ENCODE measurements around the gene ZNF133. TPM values are rescaled to one million over a fixed set of nuclear protein-coding genes. Genes with fewer than 3 reads are reported as not detected.
"Not testable (repeated sequence)": the region's sequence is repeated elsewhere in the genome, so short reads cannot be mapped to it uniquely, and the experiment has no call there.

The ZNF133 gene
- total RNA-seq, 2 experiments from 2014 or later, result 5.9 to 6.5 TPM

GRCh38 chr20:18243802-18244201, 44.5 kb upstream of the ZNF133 start:
- H3K4me3 ChIP-seq (ENCODE audit: low read depth, low read length, poor library complexity, severe bottlenecking), result no peak overlapping the region
- no peak overlapping the region for H2AFZ ChIP-seq (ENCODE audit: low read length)
- intact Hi-C loops (cut with micrococcal nuclease; ENCODE audit: unreplicated experiment), result no loop called here
- no TSS peak for BruUV-seq (replicated peaks)
- no peaks in the 10 kb centered on the region for H4K20me1 ChIP-seq (ENCODE audit: insufficient read depth, low read length)
- no peak for DNase-seq (ENCODE audit: low spot score)
- CTCF ChIA-PET (ENCODE audit: unreplicated experiment), result no interaction called here
- no peaks in the 10 kb centered on the region for H3K36me3 ChIP-seq (ENCODE audit: insufficient read depth, low read length)
- H3K9me3 ChIP-seq (ENCODE audit: low read length), result no peaks in the 10 kb centered on the region
- H3K9me2 ChIP-seq (ENCODE audit: insufficient read depth, low read length), result no peaks in the 10 kb centered on the region
- no peaks in the 10 kb centered on the region for H3K4me1 ChIP-seq (ENCODE audit: insufficient read depth, low read length, poor library complexity, severe bottlenecking)
- POLR2A ChIA-PET, result no interaction called here
- H3K79me2 ChIP-seq (ENCODE audit: insufficient read depth, low read depth, low read length), result no peaks in the 10 kb centered on the region
- TF ChIP-seq CTCF (conservative IDR thresholded peaks at IDR 0.05; ENCODE audit: low read length), result no peak
- TF ChIP-seq EZH2phosphoT487 (IDR thresholded peaks at IDR 0.05; ENCODE audit: borderline replicate concordance, low read depth, low read length), result no peak
- H3K27ac ChIP-seq (ENCODE audit: low read depth, low read length, poor library complexity, severe bottlenecking), result no peak overlapping the region
- H3K4me2 ChIP-seq (ENCODE audit: low read length), result no peak overlapping the region

GRCh38 chr20:18248545-18248944, 39.8 kb upstream of the ZNF133 start:
- intact Hi-C loops (cut with micrococcal nuclease; ENCODE audit: unreplicated experiment); BruUV-seq (replicated peaks): not testable (repeated sequence)

GRCh38 chr20:18250217-18250616, 38.1 kb upstream of the ZNF133 start:
- Histone ChIP-seq H3K4me3 (ENCODE audit: low read depth, low read length, poor library complexity, severe bottlenecking) (no peak overlapping the region), H3K36me3 (ENCODE audit: insufficient read depth, low read length) (no peaks in the 10 kb centered on the region), H3K9me3 (ENCODE audit: low read length) (no peaks in the 10 kb centered on the region), H3K79me2 (ENCODE audit: insufficient read depth, low read depth, low read length) (no peaks in the 10 kb centered on the region), H3K9me2 (ENCODE audit: insufficient read depth, low read length) (no peaks in the 10 kb centered on the region), H4K20me1 (ENCODE audit: insufficient read depth, low read length) (no peaks in the 10 kb centered on the region), H3K4me1 (ENCODE audit: insufficient read depth, low read length, poor library complexity, severe bottlenecking) (no peaks in the 10 kb centered on the region), H3K4me2 (ENCODE audit: low read length) (no peak overlapping the region), H2AFZ (ENCODE audit: low read length) (no peak overlapping the region), H3K27ac (ENCODE audit: low read depth, low read length, poor library complexity, severe bottlenecking) (no peak overlapping the region)
- intact Hi-C loops (cut with micrococcal nuclease; ENCODE audit: unreplicated experiment), result no loop called here
- no peak for TF ChIP-seq EZH2phosphoT487 (IDR thresholded peaks at IDR 0.05; ENCODE audit: borderline replicate concordance, low read depth, low read length)
- TF ChIP-seq CTCF (conservative IDR thresholded peaks at IDR 0.05; ENCODE audit: low read length), result no peak
- ChIA-PET POLR2A (no interaction called here), CTCF (ENCODE audit: unreplicated experiment) (no interaction called here)
- no peak for DNase-seq (ENCODE audit: low spot score)
- BruUV-seq (replicated peaks), result no TSS peak

More at GRCh38 chr20:18248545-18248944, 39.8 kb upstream of the ZNF133 start:
- H4K20me1 ChIP-seq (ENCODE audit: insufficient read depth, low read length); CTCF ChIA-PET (ENCODE audit: unreplicated experiment); H3K79me2 ChIP-seq (ENCODE audit: insufficient read depth, low read depth, low read length); H2AFZ ChIP-seq (ENCODE audit: low read length); H3K27ac ChIP-seq (ENCODE audit: low read depth, low read length, poor library complexity, severe bottlenecking); H3K4me2 ChIP-seq (ENCODE audit: low read length); H3K36me3 ChIP-seq (ENCODE audit: insufficient read depth, low read length); H3K4me1 ChIP-seq (ENCODE audit: insufficient read depth, low read length, poor library complexity, severe bottlenecking); H3K9me3 ChIP-seq (ENCODE audit: low read length); H3K4me3 ChIP-seq (ENCODE audit: low read depth, low read length, poor library complexity, severe bottlenecking); H3K9me2 ChIP-seq (ENCODE audit: insufficient read depth, low read length); DNase-seq (ENCODE audit: low spot score): not testable (repeated sequence)
- POLR2A ChIA-PET, result interaction anchor here (0.7 kb wide), 1 partner anchor 34 kb away, joined by 3 read pairs; no protein-coding TSS in a partner anchor

Data from OCI-LY7 (cell line).